Measurements from ENCODE around the gene EXOC6. TPM values are rescaled to one million over a fixed set of nuclear protein-coding genes. Genes with fewer than 3 reads are reported as not detected.

EXOC6 gene
- total RNA-seq, 1 experiment from 2014 or later = 9.3 TPM

GRCh38 chr10:92965314-92965713 is 117.0 kb downstream of the EXOC6 start:
- no peaks in the 10 kb centered on the region for H3K9me3 ChIP-seq (ENCODE audit: insufficient read depth, low read depth)
- H3K27me3 ChIP-seq (ENCODE audit: insufficient read depth, low read depth) = no peaks in the 10 kb centered on the region
- POLR2A ChIA-PET (ENCODE audit: unreplicated experiment) = no interaction called here
- no TSS peak for BruUV-seq (replicated peaks)
- no peaks in the 10 kb centered on the region for H3K4me1 ChIP-seq (replicated peaks; ENCODE audit: insufficient read depth)
- H2AFZ ChIP-seq = no peak overlapping the region
- CTCF ChIA-PET = interaction anchor here (0.5 to 1.4 kb wide), 3 partner anchors 15 to 518 kb away, joined by 3 to 5 read pairs (median 4); no protein-coding TSS in a partner anchor
- no peaks in the 10 kb centered on the region for H4K20me1 ChIP-seq (ENCODE audit: insufficient read depth)
- peak in 1 of 2 experiments; percentile 45 for DNase-seq
- H3K27ac ChIP-seq = no peak overlapping the region
- no peaks in the 10 kb centered on the region for H3K79me2 ChIP-seq (ENCODE audit: low read depth)
- H3F3A ChIP-seq (ENCODE audit: insufficient read depth, low read depth) = no peaks in the 10 kb centered on the region
- intact Hi-C loops (cut with micrococcal nuclease; ENCODE audit: unreplicated experiment) = no loop called here
- H3K4me3 ChIP-seq = no peak overlapping the region
- H3K4me2 ChIP-seq = no peak overlapping the region
- no peaks in the 10 kb centered on the region for H3K36me3 ChIP-seq (ENCODE audit: low read depth)
- no peaks in the 10 kb centered on the region for H3K9me2 ChIP-seq (ENCODE audit: insufficient read depth)
- TF ChIP-seq EZH2 (IDR thresholded peaks at IDR 0.05; ENCODE audit: low read depth) = no peak
- TF ChIP-seq, protein P1, sequence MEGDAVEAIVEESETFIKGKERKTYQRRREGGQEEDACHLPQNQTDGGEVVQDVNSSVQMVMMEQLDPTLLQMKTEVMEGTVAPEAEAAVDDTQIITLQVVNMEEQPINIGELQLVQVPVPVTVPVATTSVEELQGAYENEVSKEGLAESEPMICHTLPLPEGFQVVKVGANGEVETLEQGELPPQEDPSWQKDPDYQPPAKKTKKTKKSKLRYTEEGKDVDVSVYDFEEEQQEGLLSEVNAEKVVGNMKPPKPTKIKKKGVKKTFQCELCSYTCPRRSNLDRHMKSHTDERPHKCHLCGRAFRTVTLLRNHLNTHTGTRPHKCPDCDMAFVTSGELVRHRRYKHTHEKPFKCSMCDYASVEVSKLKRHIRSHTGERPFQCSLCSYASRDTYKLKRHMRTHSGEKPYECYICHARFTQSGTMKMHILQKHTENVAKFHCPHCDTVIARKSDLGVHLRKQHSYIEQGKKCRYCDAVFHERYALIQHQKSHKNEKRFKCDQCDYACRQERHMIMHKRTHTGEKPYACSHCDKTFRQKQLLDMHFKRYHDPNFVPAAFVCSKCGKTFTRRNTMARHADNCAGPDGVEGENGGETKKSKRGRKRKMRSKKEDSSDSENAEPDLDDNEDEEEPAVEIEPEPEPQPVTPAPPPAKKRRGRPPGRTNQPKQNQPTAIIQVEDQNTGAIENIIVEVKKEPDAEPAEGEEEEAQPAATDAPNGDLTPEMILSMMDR (conservative IDR thresholded peaks at IDR 0.05) = peak; percentile 84

- H3K4me2 ChIP-seq = no peak overlapping the region
- no peak for TF ChIP-seq EZH2 (IDR thresholded peaks at IDR 0.05; ENCODE audit: low read depth)
- TF ChIP-seq, protein P1 (conservative IDR thresholded peaks at IDR 0.05) = no peak
Measured at GRCh38 chr10:92967641-92968040, 119.3 kb downstream of the EXOC6 start.

DNA sequence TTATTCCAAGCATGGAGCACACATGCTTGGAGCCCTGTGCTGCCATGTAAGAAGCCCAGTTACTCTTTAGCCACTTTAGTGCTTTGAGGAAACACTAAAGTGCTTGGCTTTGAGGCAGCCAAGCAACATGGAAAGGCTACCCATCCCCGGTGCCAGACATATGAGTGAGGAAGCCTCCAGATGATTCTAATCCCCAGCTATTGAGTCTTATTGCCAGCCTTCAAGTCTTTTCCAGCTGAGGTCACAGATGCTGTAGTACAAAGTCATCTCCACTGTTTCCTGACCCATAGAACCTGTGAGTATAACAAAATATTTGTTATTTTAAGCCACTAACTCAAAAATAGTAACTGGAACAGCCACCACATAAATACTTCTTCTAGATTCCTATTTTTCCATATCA is 120.8 kb downstream of the EXOC6 start:
- H3F3A ChIP-seq (ENCODE audit: insufficient read depth, low read depth) = peaks cover 14% of the 10 kb centered on the region; the same call in 1 of the 2 replicates
- no peaks in the 10 kb centered on the region for H3K9me2 ChIP-seq (ENCODE audit: insufficient read depth)
- POLR2A ChIA-PET (ENCODE audit: unreplicated experiment) = no interaction called here
- H2AFZ ChIP-seq = no peak overlapping the region
- H4K20me1 ChIP-seq (ENCODE audit: insufficient read depth) = no peaks in the 10 kb centered on the region
- H3K4me1 ChIP-seq (replicated peaks; ENCODE audit: insufficient read depth) = peaks cover 13% of the 10 kb centered on the region
- H3K79me2 ChIP-seq (ENCODE audit: low read depth) = no peaks in the 10 kb centered on the region
- no peak for TF ChIP-seq EZH2 (IDR thresholded peaks at IDR 0.05; ENCODE audit: low read depth)
- TF ChIP-seq, protein P1 (conservative IDR thresholded peaks at IDR 0.05) = no peak
- H3K4me2 ChIP-seq = no peak overlapping the region
- no peak for DNase-seq
- H3K27me3 ChIP-seq (ENCODE audit: insufficient read depth, low read depth) = no peaks in the 10 kb centered on the region
- no peak overlapping the region for H3K27ac ChIP-seq
- no peak overlapping the region for H3K4me3 ChIP-seq
- no peaks in the 10 kb centered on the region for H3K9me3 ChIP-seq (ENCODE audit: insufficient read depth, low read depth)
- intact Hi-C loops (cut with micrococcal nuclease; ENCODE audit: unreplicated experiment) = no loop called here
- no TSS peak for BruUV-seq (replicated peaks)
- CTCF ChIA-PET = no interaction called here
- H3K36me3 ChIP-seq (ENCODE audit: low read depth) = no peaks in the 10 kb centered on the region

More at GRCh38 chr10:92967641-92968040, 119.3 kb downstream of the EXOC6 start:
- Histone ChIP-seq H4K20me1 (ENCODE audit: insufficient read depth) (no peaks in the 10 kb centered on the region), H3K9me3 (ENCODE audit: insufficient read depth, low read depth) (no peaks in the 10 kb centered on the region), H3K36me3 (ENCODE audit: low read depth) (no peaks in the 10 kb centered on the region), H3K27ac (no peak overlapping the region), H3K9me2 (ENCODE audit: insufficient read depth) (no peaks in the 10 kb centered on the region), H3K4me3 (no peak overlapping the region), H3F3A (ENCODE audit: insufficient read depth, low read depth) (peaks cover 8% of the 10 kb centered on the region; the same call in 1 of the 2 replicates), H3K4me1 (replicated peaks; ENCODE audit: insufficient read depth) (peaks cover 9% of the 10 kb centered on the region), H2AFZ (no peak overlapping the region), H3K27me3 (ENCODE audit: insufficient read depth, low read depth) (no peaks in the 10 kb centered on the region), H3K79me2 (ENCODE audit: low read depth) (no peaks in the 10 kb centered on the region)
- no TSS peak for BruUV-seq (replicated peaks)
- intact Hi-C loops (cut with micrococcal nuclease; ENCODE audit: unreplicated experiment) = no loop called here
- no peak for DNase-seq
- ChIA-PET CTCF (no interaction called here), POLR2A (ENCODE audit: unreplicated experiment) (no interaction called here)

Data from PC-9 (cell line).